SIG-M5 treated with dmso at 0.1 percent for 504 hours (cell line): ENCODE measurements around the gene ARNT2.

Experiments used
- DNase-seq: peaks from one replicate; lab custom pipeline; 2025; ENCODE audit not compliant: unreplicated experiment; lab: John Stamatoyannopoulos, UW

The ARNT2 gene

GRCh38 chr15:80405970-80406369, 1.8 kb downstream of the ARNT2 start:
- no peak for DNase-seq

DNA sequence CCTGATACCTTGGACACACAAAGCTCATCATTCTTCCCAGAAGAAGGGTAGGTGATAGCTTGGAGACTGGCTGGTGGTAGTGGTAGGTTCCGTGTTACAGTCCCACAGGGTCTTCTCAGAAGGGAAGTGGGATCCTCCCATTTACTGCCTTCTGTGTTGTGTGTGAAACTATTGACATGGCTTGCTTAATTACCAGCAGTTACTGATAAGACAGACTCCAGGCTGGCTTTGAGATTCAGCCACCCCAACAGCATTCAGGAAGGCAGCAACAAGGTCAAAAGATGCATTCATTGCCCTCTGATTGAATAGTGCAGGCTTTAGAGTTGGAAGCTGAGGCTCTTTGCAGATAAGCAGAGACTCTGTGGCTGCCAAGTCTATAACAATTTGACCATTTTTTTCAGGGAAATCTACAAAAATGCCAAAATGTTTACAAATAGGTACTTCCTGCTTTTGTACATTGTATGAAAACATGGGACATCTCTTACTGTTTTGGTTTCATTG, 7.7 kb downstream of the ARNT2 start:
- DNase-seq = no peak

- DNase-seq = no peak
Measured at GRCh38 chr15:80414546-80415357, 10.6 kb downstream of the ARNT2 start.

DNA sequence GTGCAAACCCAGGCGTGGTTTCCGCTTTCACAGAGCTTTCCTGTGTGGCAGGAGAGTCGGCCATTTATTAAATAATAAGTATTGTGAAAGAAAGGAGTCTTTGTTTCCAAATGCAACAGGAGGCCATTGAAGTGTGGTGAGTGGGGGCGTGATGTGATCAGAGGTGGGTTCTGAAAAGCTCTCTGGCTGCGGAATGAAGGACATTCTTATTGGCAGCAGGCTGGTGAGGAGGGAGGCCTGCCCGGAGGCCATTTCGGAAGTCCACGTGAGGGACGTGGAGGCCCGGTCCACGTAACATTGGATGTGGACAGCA, 11.1 kb downstream of the ARNT2 start:
- no peak for DNase-seq

- no peak for DNase-seq
Measured at GRCh38 chr15:80416702-80417101, 12.5 kb downstream of the ARNT2 start.

DNA sequence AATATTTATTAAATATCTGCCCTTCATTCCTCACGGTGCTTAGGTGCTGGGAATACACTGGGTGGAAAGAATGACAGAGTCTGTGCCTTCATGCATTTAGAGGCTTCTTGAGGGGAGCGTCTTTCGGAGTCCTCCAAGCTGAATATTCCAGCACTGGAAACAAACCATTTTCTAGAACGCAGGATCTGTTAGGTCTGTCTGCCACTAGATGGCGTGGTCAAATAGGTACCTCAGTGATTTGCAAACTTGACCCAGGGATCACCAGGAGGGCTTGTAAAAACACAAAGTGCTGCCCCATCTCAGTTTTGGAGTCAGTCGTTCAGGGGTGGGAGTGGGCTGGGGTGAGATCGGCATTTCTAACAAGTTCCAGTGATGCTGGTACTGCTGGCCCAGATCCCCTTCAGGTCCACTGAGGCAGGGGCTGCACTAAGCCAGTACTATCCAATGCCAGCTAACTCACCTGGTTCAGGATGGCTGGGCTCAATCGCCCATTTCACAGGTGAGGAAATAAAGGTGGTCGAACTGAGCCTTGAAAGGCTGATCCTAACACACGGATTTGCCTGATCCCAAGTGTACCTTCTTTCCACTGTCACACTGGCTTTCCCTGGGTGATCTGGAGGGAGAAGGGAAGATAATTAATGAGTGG, 14.8 kb downstream of the ARNT2 start:
- peak; percentile 67 for DNase-seq

GRCh38 chr15:80419546-80419945, 15.4 kb downstream of the ARNT2 start:
- no peak for DNase-seq

DNA sequence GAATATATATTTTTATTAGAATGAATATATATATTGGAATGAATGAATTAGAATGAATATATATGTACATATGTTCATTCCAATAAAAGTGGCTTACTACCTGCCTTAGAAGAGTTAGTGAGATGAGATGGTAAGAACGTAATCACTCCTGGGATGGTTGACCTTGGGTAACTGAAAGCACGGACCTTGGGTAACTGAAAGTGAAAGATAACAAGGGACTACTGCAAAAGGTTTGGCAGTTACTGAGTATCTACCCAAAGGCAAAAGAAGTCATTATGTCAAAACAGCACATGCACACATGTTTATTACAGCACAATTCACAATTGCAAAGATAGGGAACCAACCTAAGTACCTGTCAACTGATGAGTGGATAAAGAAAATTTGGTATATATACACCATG, 16.5 kb downstream of the ARNT2 start:
- DNase-seq = no peak

- no peak for DNase-seq
Measured at GRCh38 chr15:80423215-80423614, 19.0 kb downstream of the ARNT2 start.

GRCh38 chr15:80424381-80424780, 20.2 kb downstream of the ARNT2 start:
- DNase-seq = no peak

DNA sequence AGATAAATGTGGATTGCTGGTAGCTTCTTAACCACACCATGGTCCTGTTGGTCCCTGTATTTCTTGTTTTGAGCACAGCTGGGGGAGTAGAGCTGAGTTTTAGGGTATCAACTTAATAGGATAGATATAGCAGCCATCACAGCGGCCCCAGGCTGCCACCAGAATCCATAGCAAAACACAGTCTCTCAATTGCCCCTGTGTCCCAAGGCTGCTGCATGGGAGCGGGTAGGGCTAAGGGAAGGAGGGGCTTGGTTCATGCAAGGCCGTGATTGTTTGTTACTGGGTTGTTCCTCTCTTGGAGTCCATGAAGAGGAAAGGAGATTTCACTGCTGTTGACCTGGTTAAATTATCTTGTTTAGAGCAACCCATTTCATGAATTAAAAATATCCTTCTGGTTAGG, 22.1 kb downstream of the ARNT2 start:
- no peak for DNase-seq

- DNase-seq = no peak
Measured at GRCh38 chr15:80429964-80430363, 25.8 kb downstream of the ARNT2 start.

- DNase-seq = no peak
Measured at GRCh38 chr15:80431635-80432344, 27.6 kb downstream of the ARNT2 start.

GRCh38 chr15:80432345-80432702, 28.1 kb downstream of the ARNT2 start:
- no peak for DNase-seq

DNA sequence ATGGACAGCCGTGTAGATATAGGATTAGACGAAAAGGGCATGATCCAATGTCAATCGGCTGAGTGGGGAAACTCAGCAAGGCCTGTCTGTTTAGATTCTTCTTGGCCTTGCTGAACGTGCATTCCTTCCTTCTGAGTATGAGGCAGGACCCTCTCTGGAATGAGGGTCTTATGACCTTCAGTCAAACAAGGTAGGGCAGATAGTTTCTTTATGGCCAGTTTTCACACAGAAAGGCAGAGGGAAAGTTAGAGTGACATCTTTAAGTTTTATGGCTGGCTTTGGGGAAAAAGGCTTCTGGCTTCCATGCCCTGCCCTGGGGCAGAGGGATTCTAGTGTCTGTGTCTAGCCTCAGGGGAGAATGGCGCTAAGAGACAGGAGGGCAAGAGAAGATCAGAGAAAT, 29.7 kb downstream of the ARNT2 start:
- no peak for DNase-seq

- peak; percentile 6 for DNase-seq
Measured at GRCh38 chr15:80434926-80435720, 30.9 kb downstream of the ARNT2 start.

- no peak for DNase-seq
Measured at GRCh38 chr15:80436511-80437307, 32.5 kb downstream of the ARNT2 start.

- DNase-seq = peak; percentile 38
Measured at GRCh38 chr15:80437334-80437891, 33.2 kb downstream of the ARNT2 start.

DNA sequence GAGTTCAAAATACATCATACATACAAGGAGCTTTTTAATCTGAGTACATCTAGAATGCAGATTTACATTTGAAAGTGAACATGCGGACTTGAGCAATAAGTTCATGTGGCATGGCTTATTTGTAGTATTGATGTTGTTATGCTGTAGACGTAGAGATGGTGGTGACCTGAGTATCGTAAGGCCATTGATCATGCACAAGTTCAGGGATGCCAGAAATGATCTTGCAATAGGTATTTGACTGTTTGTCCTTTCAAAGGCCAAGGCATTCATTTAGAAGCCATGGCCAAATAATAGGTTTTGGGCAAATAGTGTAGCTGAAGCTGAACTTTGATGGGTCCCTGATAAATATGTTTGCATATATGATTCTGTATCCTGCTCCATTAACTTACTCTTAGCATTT, 35.0 kb downstream of the ARNT2 start:
- no peak for DNase-seq

- DNase-seq = no peak
Measured at GRCh38 chr15:80440024-80440423, 35.8 kb downstream of the ARNT2 start.
